GM19397 (cell line): ENCODE data around the gene NECTIN1.

Source experiments
- ATAC-seq: cut with Tn5 transposase; IDR thresholded peaks from one replicate; pipeline ENCODE4 v1.9.1; 2021; ENCODE audit warnings: mild to moderate bottlenecking, moderate library complexity; ENCODE audit not compliant: unreplicated experiment

The NECTIN1 gene

GRCh38 chr11:119728651-119729580 is at the start of gene NECTIN1:
Gene NECTIN1, minus strand, starts transcription at chr11:119729200. Its CDS starts 647 bp downstream, at chr11:119728553.
- peak; percentile 79 for ATAC-seq

- ATAC-seq = no peak
These were observed 49.6 kb upstream of the NECTIN1 start for GRCh38 chr11:119778391-119779194.

- no peak for ATAC-seq
These were observed 48.9 kb upstream of the NECTIN1 start for GRCh38 chr11:119777940-119778339.

- ATAC-seq = no peak
These were observed 47.7 kb upstream of the NECTIN1 start for GRCh38 chr11:119776651-119777050.

GRCh38 chr11:119776031-119776636 is 47.1 kb upstream of the NECTIN1 start:
- no peak for ATAC-seq

- ATAC-seq = no peak
These were observed 45.3 kb upstream of the NECTIN1 start for GRCh38 chr11:119774172-119774763.

- no peak for ATAC-seq
These were observed 43.8 kb upstream of the NECTIN1 start for GRCh38 chr11:119772641-119773415.

GRCh38 chr11:119772076-119772475 is 43.1 kb upstream of the NECTIN1 start:
- no peak for ATAC-seq

GRCh38 chr11:119771172-119771770 is 42.3 kb upstream of the NECTIN1 start:
- no peak for ATAC-seq

- no peak for ATAC-seq
These were observed 36.6 kb upstream of the NECTIN1 start for GRCh38 chr11:119765628-119766027.

GRCh38 chr11:119764108-119764868 is 35.3 kb upstream of the NECTIN1 start:
- ATAC-seq = no peak

GRCh38 chr11:119763071-119763728 is 34.2 kb upstream of the NECTIN1 start:
- ATAC-seq = no peak

- ATAC-seq = no peak
These were observed 30.9 kb upstream of the NECTIN1 start for GRCh38 chr11:119759747-119760412.

- ATAC-seq = no peak
These were observed 30.3 kb upstream of the NECTIN1 start for GRCh38 chr11:119759324-119759723.

- ATAC-seq = no peak
These were observed 29.3 kb upstream of the NECTIN1 start for GRCh38 chr11:119758291-119758690.

GRCh38 chr11:119757378-119757777 is 28.4 kb upstream of the NECTIN1 start:
- no peak for ATAC-seq

GRCh38 chr11:119756169-119756865 is 27.3 kb upstream of the NECTIN1 start:
- no peak for ATAC-seq
